GM19372 (cell line): Measurements from ENCODE around the gene ARHGAP10.

ENCODE experiments used
- ATAC-seq: cut with Tn5 transposase; IDR thresholded peaks from one replicate; pipeline ENCODE4 v1.9.1; 2021; ENCODE audit warnings: mild to moderate bottlenecking, low read depth, moderate library complexity; ENCODE audit not compliant: unreplicated experiment

Gene ARHGAP10

GRCh38 chr4:148110169-148110568 is 378.3 kb downstream of the ARHGAP10 start:
- no peak for ATAC-seq

- ATAC-seq: no peak
These were observed 380.5 kb downstream of the ARHGAP10 start for GRCh38 chr4:148112231-148112982.

GRCh38 chr4:148114436-148114835 is 382.5 kb downstream of the ARHGAP10 start:
- ATAC-seq: no peak

GRCh38 chr4:148116264-148116663 is 384.4 kb downstream of the ARHGAP10 start:
- ATAC-seq: no peak

- ATAC-seq: no peak
These were observed 385.1 kb downstream of the ARHGAP10 start for GRCh38 chr4:148116969-148117368.

DNA sequence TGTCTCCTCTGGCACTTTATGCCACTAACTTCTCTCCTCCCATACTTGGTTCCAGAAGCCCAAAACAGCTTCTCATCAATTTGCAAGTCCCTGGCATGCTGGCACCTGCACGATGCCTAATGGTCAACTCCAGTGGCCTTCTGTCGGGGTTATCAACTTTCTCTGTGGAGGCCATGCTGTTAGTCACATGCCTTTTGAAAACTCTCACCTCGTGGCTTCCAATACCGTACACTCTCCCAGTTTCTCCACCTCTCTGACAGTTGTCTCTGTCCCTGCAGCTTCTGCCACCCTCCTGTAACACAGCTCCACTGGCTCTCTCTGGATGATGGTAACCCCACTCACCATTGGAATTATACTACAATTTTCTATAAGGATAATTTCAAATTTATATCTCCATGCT is 386.3 kb downstream of the ARHGAP10 start:
- ATAC-seq: no peak

DNA sequence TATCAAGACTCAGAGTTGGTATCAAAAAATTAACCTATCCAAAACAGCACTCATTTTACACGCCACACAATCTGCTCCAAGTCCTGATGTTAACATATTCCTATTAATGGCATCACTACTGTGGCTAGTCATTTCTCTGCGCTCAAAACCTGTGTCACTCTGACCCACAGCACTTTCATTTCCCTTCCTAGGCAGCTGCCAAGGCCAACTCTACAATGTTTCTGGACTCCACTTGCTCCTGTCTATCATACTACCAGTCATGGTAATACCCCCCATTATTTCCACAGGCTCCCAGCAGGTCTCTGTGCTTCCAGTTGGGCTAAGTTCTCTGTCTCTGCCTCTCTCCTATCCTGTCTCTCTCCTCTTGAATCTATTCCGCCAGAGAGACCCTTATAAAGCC is 386.7 kb downstream of the ARHGAP10 start:
- ATAC-seq: no peak

DNA sequence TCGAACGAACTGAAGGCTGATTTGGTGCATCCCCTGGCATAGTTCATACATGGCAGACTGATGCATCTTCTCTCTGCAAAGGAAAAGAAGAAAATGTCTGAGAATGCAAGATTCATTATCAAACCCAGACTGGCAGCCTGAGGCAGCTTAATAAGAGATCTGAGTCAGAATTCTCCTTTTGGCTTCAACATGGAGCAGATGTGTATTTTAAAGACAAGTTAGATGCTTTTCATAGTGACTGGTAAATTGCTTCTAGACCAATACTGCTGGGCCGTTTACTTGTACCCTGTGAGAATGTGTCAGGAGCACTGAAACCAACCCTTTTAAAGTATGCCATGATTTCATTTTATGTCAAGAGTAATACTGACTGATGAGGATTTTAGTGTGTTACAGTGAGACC is 388.3 kb downstream of the ARHGAP10 start:
- ATAC-seq: no peak
